Caco-2 (cell line): ENCODE results near the gene BRD4. TPM values are rescaled to one million over a fixed set of nuclear protein-coding genes. Genes with fewer than 3 reads are reported as not detected.

Experiments used
- BruUV-seq: library from RNA; stranded (reverse); fragments of 400-500 nt; replicated peaks from 2 replicates; lab custom pipeline; 2021; lab: Mats Ljungman, UMichigan
- CTCF ChIA-PET: fragments of 300-600 bp; sonication (Branson Sonifier 250); formaldehyde crosslinking; loops from one replicate; lab custom pipeline; 2022; ENCODE audit warnings: antibody characterized with exemption; lab: Charles Lee
- POLR2A ChIA-PET: fragments of 300-600 bp; sonication (Branson Sonifier 250); formaldehyde crosslinking; loops from one replicate; lab custom pipeline; 2022; ENCODE audit warnings: antibody characterized with exemption; lab: Charles Lee
- DNase-seq, 2 experiments: peaks; one replicate each; pipeline versions ENCODE4 v3.0.0 to v3.0.0-alpha.2; 2020 to 2022
- H3K27me3 ChIP-seq: replicated peaks from 2 replicates; pipeline ENCODE4 v1.6.0; 2011; ENCODE audit warnings: low read length; ENCODE audit not compliant: control insufficient read depth, insufficient read depth
- H3K36me3 ChIP-seq: 2 replicates; pipeline ENCODE4 v1.5.1; 2011; ENCODE audit warnings: low read length; ENCODE audit not compliant: control insufficient read depth, insufficient read depth
- H3K4me1 ChIP-seq: fragments of 250-450 bp; sonication (Bioruptor Pico); 2 replicates; pipeline ENCODE4 v1.5.1; 2020; ENCODE audit warnings: mild to moderate bottlenecking
- H3K4me3 ChIP-seq: 2 replicates; pipeline ENCODE4 v1.5.1; 2011; ENCODE audit warnings: low read depth, mild to moderate bottlenecking, control low read depth, low read length
- H3K9me3 ChIP-seq: fragments of 250-450 bp; sonication (Bioruptor Pico); 2 replicates; pipeline ENCODE4 v1.5.1; 2020; ENCODE audit warnings: mild to moderate bottlenecking, moderate library complexity
- H3K27ac Mint-ChIP-seq: one replicate; pipeline ENCODE4 v1.8.0; 2022; ENCODE audit warnings: mixed read lengths; ENCODE audit not compliant: unreplicated experiment
- H3K27me3 Mint-ChIP-seq: one replicate; pipeline ENCODE4 v1.8.0; 2022; ENCODE audit warnings: mixed read lengths; ENCODE audit not compliant: insufficient read depth, unreplicated experiment
- H3K36me3 Mint-ChIP-seq: one replicate; pipeline ENCODE4 v1.8.0; 2022; ENCODE audit warnings: mild to moderate bottlenecking, mixed read lengths; ENCODE audit not compliant: insufficient read depth, unreplicated experiment
- H3K4me1 Mint-ChIP-seq: one replicate; pipeline ENCODE4 v1.8.0; 2022; ENCODE audit warnings: low read depth, mixed read lengths; ENCODE audit not compliant: unreplicated experiment
- H3K4me3 Mint-ChIP-seq: one replicate; pipeline ENCODE4 v1.8.0; 2022; ENCODE audit warnings: mild to moderate bottlenecking, moderate library complexity, mixed read lengths; ENCODE audit not compliant: unreplicated experiment
- H3K9me3 Mint-ChIP-seq: one replicate; pipeline ENCODE4 v1.8.0; 2022; ENCODE audit warnings: mixed read lengths; ENCODE audit not compliant: unreplicated experiment
- intact Hi-C: fragments of 100-400 bp; cut with micrococcal nuclease; formaldehyde crosslinking; loops from one replicate; pipeline ENCODE4 v1.10.0; 2022; ENCODE audit not compliant: unreplicated experiment
- total RNA-seq: library from RNA; stranded (reverse); gene quantifications from 2 replicates; pipeline ENCODE4 v1.2.3, GENCODE V29; 2022
- TF ChIP-seq, protein P1 (sequence below), 2 experiments: fragments of 200-600 bp in 1 of 2; IDR thresholded peaks; 1 replicate in 1 of 2; 2 replicates in 1 of 2; pipeline versions ENCODE4 v1.5.1 to v1.8.0; 2011 to 2022; ENCODE audit warnings: antibody characterized with exemption in 1 of 2, control low read depth in 1 of 2, inconsistent platforms in 1 of 2, low read depth in 1 of 2, low read length in 1 of 2, mild to moderate bottlenecking in 1 of 2, moderate library complexity in 1 of 2; ENCODE audit not compliant: insufficient read depth in 1 of 2, severe bottlenecking in 1 of 2, unreplicated experiment in 1 of 2

Gene BRD4
- total RNA-seq, 1 experiment from 2014 or later: 170 TPM

- intact Hi-C loops: no loop called here
- H3K4me3 ChIP-seq: no peak overlapping the region
- H3K9me3 ChIP-seq: no peaks in the 10 kb centered on the region
- Mint-ChIP-seq H3K36me3 (peaks cover 36% of the 10 kb centered on the region), H3K4me1 (peaks cover 48% of the 10 kb centered on the region), H3K4me3 (no peak overlapping the region), H3K27me3 (no peaks in the 10 kb centered on the region), H3K9me3 (no peaks in the 10 kb centered on the region), H3K27ac (no peak overlapping the region)
- CTCF ChIA-PET: no interaction called here
- no TSS peak for BruUV-seq
- DNase-seq: no peak
- TF ChIP-seq, protein P1, sequence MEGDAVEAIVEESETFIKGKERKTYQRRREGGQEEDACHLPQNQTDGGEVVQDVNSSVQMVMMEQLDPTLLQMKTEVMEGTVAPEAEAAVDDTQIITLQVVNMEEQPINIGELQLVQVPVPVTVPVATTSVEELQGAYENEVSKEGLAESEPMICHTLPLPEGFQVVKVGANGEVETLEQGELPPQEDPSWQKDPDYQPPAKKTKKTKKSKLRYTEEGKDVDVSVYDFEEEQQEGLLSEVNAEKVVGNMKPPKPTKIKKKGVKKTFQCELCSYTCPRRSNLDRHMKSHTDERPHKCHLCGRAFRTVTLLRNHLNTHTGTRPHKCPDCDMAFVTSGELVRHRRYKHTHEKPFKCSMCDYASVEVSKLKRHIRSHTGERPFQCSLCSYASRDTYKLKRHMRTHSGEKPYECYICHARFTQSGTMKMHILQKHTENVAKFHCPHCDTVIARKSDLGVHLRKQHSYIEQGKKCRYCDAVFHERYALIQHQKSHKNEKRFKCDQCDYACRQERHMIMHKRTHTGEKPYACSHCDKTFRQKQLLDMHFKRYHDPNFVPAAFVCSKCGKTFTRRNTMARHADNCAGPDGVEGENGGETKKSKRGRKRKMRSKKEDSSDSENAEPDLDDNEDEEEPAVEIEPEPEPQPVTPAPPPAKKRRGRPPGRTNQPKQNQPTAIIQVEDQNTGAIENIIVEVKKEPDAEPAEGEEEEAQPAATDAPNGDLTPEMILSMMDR (IDR thresholded peaks at IDR 0.05; ENCODE audit: insufficient read depth in 1 of 2, low read depth in 1 of 2, low read length in 1 of 2, severe bottlenecking in 1 of 2, unreplicated experiment in 1 of 2): no peak
- H3K4me1 ChIP-seq: peaks cover 53% of the 10 kb centered on the region
- POLR2A ChIA-PET: no interaction called here
- no peaks in the 10 kb centered on the region for H3K27me3 ChIP-seq
- no peaks in the 10 kb centered on the region for H3K36me3 ChIP-seq
These were observed 45.5 kb downstream of the BRD4 start for GRCh38 chr19:15286688-15287365.

- peak overlapping the region; percentile 28 for H3K4me3 Mint-ChIP-seq
- ChIA-PET POLR2A (no interaction called here), CTCF (no interaction called here)
- H3K9me3 Mint-ChIP-seq: no peaks in the 10 kb centered on the region
- H3K4me1 ChIP-seq: peaks cover 54% of the 10 kb centered on the region
- H3K27me3 Mint-ChIP-seq: no peaks in the 10 kb centered on the region
- DNase-seq: no peak
- intact Hi-C loops: no loop called here
- peaks cover 40% of the 10 kb centered on the region for H3K36me3 Mint-ChIP-seq
- BruUV-seq: no TSS peak
- no peak overlapping the region for H3K4me3 ChIP-seq
- no peaks in the 10 kb centered on the region for H3K36me3 ChIP-seq
- no peaks in the 10 kb centered on the region for H3K27me3 ChIP-seq
- H3K4me1 Mint-ChIP-seq: peaks cover 55% of the 10 kb centered on the region
- peak overlapping the region; percentile 89 for H3K27ac Mint-ChIP-seq
- TF ChIP-seq, protein P1 (IDR thresholded peaks at IDR 0.05; ENCODE audit: insufficient read depth in 1 of 2, low read depth in 1 of 2, low read length in 1 of 2, severe bottlenecking in 1 of 2, unreplicated experiment in 1 of 2): no peak
- no peaks in the 10 kb centered on the region for H3K9me3 ChIP-seq
These were observed 46.3 kb downstream of the BRD4 start for GRCh38 chr19:15285896-15286591.

DNA sequence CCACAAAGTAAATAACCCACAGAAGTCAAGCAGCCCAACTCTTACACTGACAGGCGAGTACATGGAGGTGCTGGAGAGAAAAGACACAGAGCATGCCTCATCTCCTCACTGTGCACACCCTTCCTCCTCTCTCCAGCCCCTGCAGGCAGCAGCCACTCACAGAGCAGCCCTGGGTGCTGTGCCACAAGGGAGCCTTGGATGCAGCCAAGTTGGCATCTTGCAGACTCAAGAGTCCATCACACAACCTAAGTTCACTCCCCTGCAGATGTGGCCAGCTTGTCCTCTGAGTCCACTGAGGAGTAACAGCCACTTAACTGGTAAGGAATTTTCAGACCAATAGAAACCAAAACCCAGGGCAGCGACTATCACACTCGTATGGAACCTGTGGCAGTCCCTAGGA lies 47.4 kb downstream of the BRD4 start:
- TF ChIP-seq, protein P1 (IDR thresholded peaks at IDR 0.05; ENCODE audit: insufficient read depth in 1 of 2, low read depth in 1 of 2, low read length in 1 of 2, severe bottlenecking in 1 of 2, unreplicated experiment in 1 of 2): no peak
- Mint-ChIP-seq H3K9me3 (no peaks in the 10 kb centered on the region), H3K4me3 (no peak overlapping the region), H3K27me3 (no peaks in the 10 kb centered on the region), H3K4me1 (peaks cover 57% of the 10 kb centered on the region), H3K27ac (peak overlapping the region; percentile 89), H3K36me3 (peaks cover 48% of the 10 kb centered on the region)
- H3K36me3 ChIP-seq: no peaks in the 10 kb centered on the region; the same call in 1 of the 2 replicates
- CTCF ChIA-PET: interaction anchor here (1.2 kb wide), 1 partner anchor 13 kb away, joined by 3 read pairs; no protein-coding TSS in a partner anchor
- H3K27me3 ChIP-seq: no peaks in the 10 kb centered on the region
- BruUV-seq: no TSS peak
- peaks cover 65% of the 10 kb centered on the region for H3K4me1 ChIP-seq
- intact Hi-C loops: loop anchor here (5.0 kb wide), 1 partner anchor 47 kb away; the partner anchor contains the start of gene BRD4
- no peak for DNase-seq
- H3K9me3 ChIP-seq: no peaks in the 10 kb centered on the region
- H3K4me3 ChIP-seq: no peak overlapping the region
- POLR2A ChIA-PET: no interaction called here
